Neuronal stem cell (in vitro differentiated cells): ENCODE data around the gene GAS2L3.

Experiments
- DNase-seq: peaks from one replicate; pipeline ENCODE4 v3.0.0-alpha.2; 2013; ENCODE audit warnings: low spot score
- H2AFZ ChIP-seq: one replicate; pipeline ENCODE4 v1.6.1; 2013; ENCODE audit warnings: mild to moderate bottlenecking, low read length, inconsistent platforms
- H2AK5ac ChIP-seq: 2 replicates; pipeline ENCODE4 v1.6.1; 2013; ENCODE audit warnings: low read depth, mild to moderate bottlenecking, inconsistent platforms, low read length, moderate library complexity, mixed read lengths
- H2BK120ac ChIP-seq: 2 replicates; pipeline ENCODE4 v1.6.1; 2013; ENCODE audit warnings: low read depth, mild to moderate bottlenecking, inconsistent platforms, low read length, moderate library complexity, mixed read lengths
- H2BK12ac ChIP-seq: one replicate; pipeline ENCODE4 v1.6.1; 2013; ENCODE audit warnings: low read length, inconsistent platforms
- H2BK15ac ChIP-seq: 2 replicates; pipeline ENCODE4 v1.6.1; 2013; ENCODE audit warnings: mild to moderate bottlenecking, low read length, inconsistent platforms, mixed read lengths
- H2BK5ac ChIP-seq: one replicate; pipeline ENCODE4 v1.6.1; 2013; ENCODE audit warnings: inconsistent platforms, mild to moderate bottlenecking, low read length, moderate library complexity
- H3K14ac ChIP-seq: one replicate; pipeline ENCODE4 v1.6.1; 2013; ENCODE audit warnings: low read length, inconsistent platforms
- H3K18ac ChIP-seq: 2 replicates; pipeline ENCODE4 v1.6.1; 2013; ENCODE audit warnings: low read length, inconsistent platforms
- H3K23ac ChIP-seq: 2 replicates; pipeline ENCODE4 v1.6.1; 2013; ENCODE audit warnings: low read depth, mild to moderate bottlenecking, mixed read lengths, low read length, inconsistent platforms; ENCODE audit not compliant: poor library complexity
- H3K27ac ChIP-seq: replicated peaks from 3 replicates; pipeline ENCODE4 v1.5.1; 2013; ENCODE audit warnings: low read length, inconsistent platforms
- H3K27me3 ChIP-seq, 3 experiments: 2 replicates each; pipeline ENCODE4 v1.6.1; 2013; ENCODE audit warnings: low read length in 3 of 3, mild to moderate bottlenecking in 2 of 3, inconsistent platforms in 1 of 3, low read depth in 1 of 3, mixed read lengths in 1 of 3, moderate library complexity in 1 of 3; ENCODE audit not compliant: control insufficient read depth in 3 of 3, insufficient read depth in 3 of 3
- H3K36me3 ChIP-seq, 2 donors: replicated peaks in 1 of 2; 2 replicates each; pipeline ENCODE4 v1.6.1; 2013; ENCODE audit warnings: low read length in 2 of 2; ENCODE audit not compliant: control insufficient read depth in 2 of 2, insufficient read depth in 2 of 2
- H3K4ac ChIP-seq: 2 replicates; pipeline ENCODE4 v1.6.1; 2013; ENCODE audit warnings: inconsistent platforms, mild to moderate bottlenecking, low read length, moderate library complexity
- H3K4me1 ChIP-seq, 2 donors: 1 replicate in 1 of 2; 2 replicates in 1 of 2; pipeline ENCODE4 v1.6.1; 2013; ENCODE audit warnings: low read length in 2 of 2, low read depth in 1 of 2; ENCODE audit not compliant: control insufficient read depth in 2 of 2, insufficient read depth in 1 of 2
- H3K4me2 ChIP-seq: one replicate; pipeline ENCODE4 v1.6.1; 2013; ENCODE audit warnings: mild to moderate bottlenecking, low read length, inconsistent platforms; ENCODE audit not compliant: insufficient read depth, poor library complexity, severe bottlenecking
- H3K4me3 ChIP-seq, 2 donors: 2 replicates each; pipeline ENCODE4 v1.5.1; 2013; ENCODE audit warnings: low read length in 2 of 2, mild to moderate bottlenecking in 2 of 2, inconsistent platforms in 1 of 2, moderate library complexity in 1 of 2
- H3K79me1 ChIP-seq: one replicate; pipeline ENCODE4 v1.6.1; 2013; ENCODE audit warnings: low read depth, mild to moderate bottlenecking, inconsistent platforms, low read length, moderate library complexity
- H3K9ac ChIP-seq: one replicate; pipeline ENCODE4 v1.6.1; 2013; ENCODE audit warnings: mild to moderate bottlenecking, low read depth, low read length, inconsistent platforms; ENCODE audit not compliant: poor library complexity
- H3K9me3 ChIP-seq, 2 donors: replicated peaks in 1 of 2; 2 replicates each; pipeline versions ENCODE3 to v1.6.1; 2013; ENCODE audit warnings: low read length in 2 of 2, mild to moderate bottlenecking in 2 of 2, inconsistent platforms in 1 of 2, low read depth in 1 of 2, mixed read lengths in 1 of 2, moderate library complexity in 1 of 2; ENCODE audit not compliant: control insufficient read depth in 2 of 2, insufficient read depth in 1 of 2
- H4K8ac ChIP-seq: one replicate; pipeline ENCODE4 v1.6.1; 2013; ENCODE audit warnings: low read depth, mild to moderate bottlenecking, inconsistent platforms, low read length, moderate library complexity
- H4K91ac ChIP-seq: one replicate; pipeline ENCODE4 v1.6.1; 2013; ENCODE audit warnings: low read length, low read depth, mild to moderate bottlenecking, inconsistent platforms; ENCODE audit not compliant: poor library complexity
- WGBS, 2 donors: extraction: QIAGEN DNeasy Blood & Tissue Kit; methylation state at CpG; one replicate each; pipeline ENCODE4 v1.1.7; 2013; ENCODE audit warnings: missing lambda C conversion rate in 2 of 2, mixed read lengths in 1 of 2; ENCODE audit not compliant: insufficient read length in 2 of 2, insufficient replicate concordance in 1 of 2; ENCODE audit errors: extremely low coverage in 2 of 2; 5-methylcytosine and 5-hydroxymethylcytosine counted together

The GAS2L3 gene

DNA sequence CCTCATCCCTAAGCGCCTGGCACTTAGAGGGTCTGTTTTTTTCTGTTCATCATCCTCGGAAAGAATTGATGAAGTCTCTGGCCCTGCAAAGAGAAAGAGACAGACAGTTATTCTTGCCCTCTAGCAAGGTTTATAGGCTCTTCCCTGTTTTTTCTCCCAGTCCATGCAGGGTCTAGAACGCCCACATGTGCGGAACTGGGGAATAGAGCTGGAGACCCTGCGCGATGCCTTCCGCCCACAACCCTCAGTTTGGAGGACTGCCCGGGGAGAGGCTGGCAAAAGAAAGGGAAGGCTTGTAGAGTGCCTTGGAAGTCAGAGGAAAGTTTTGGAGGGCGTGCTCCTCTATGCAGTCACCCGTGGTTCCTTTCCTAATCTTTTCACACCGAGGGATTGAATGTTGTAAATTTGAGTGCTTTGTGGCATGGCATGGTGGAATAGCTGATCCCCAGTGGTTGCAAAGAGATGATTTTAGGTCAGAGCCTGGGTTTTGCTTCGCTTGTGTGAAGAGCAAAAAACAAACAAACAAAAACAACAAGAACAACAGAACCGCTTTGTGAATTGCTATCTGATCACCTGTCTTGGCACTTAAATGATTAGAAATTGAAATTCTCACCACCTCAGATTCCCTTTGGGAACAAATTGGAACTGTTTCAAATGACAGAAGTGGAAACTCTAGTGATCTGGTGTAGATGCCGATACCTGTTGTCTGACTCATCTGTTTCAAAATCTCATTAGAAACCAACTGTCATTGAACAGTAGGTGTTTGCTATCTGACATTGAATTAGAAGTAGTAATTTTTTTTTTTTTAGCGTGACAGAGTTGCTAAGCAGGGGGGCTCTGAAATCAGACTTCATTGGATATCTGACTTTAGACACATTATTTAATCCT is 947 bp downstream of the GAS2L3 start:
- Histone ChIP-seq H4K8ac (no peak overlapping the region), H3K27me3 (peaks cover 0 to 7% (median 2%) of the 10 kb centered on the region in 3 experiments), H2BK12ac (no peak overlapping the region), H3K23ac (no peak overlapping the region), H4K91ac (no peak overlapping the region), H3K4me2 (peak overlapping the region; percentile 82), H3K9ac (peak overlapping the region; percentile 64), H2BK15ac (no peak overlapping the region), H2BK5ac (no peak overlapping the region), H3K9me3 (no peaks in the 10 kb centered on the region), H3K14ac (no peak overlapping the region), H3K79me1 (no peaks in the 10 kb centered on the region), H3K4me3 (peak overlapping the region; percentile 70 to 93), H3K36me3 (peaks cover 0 to 6% of the 10 kb centered on the region in 2 donors), H2AFZ (peak overlapping the region; percentile 97), H3K18ac (no peak overlapping the region), H2BK120ac (no peak overlapping the region), H3K4ac (no peak overlapping the region), H2AK5ac (no peak overlapping the region), H3K27ac (no peak overlapping the region), H3K4me1 (peaks cover 0 to 4% of the 10 kb centered on the region in 2 donors)
- WGBS, 2 donors: no CpG with 5 or more reads among the region's 15 CpGs
- peak; percentile 9 for DNase-seq

DNA sequence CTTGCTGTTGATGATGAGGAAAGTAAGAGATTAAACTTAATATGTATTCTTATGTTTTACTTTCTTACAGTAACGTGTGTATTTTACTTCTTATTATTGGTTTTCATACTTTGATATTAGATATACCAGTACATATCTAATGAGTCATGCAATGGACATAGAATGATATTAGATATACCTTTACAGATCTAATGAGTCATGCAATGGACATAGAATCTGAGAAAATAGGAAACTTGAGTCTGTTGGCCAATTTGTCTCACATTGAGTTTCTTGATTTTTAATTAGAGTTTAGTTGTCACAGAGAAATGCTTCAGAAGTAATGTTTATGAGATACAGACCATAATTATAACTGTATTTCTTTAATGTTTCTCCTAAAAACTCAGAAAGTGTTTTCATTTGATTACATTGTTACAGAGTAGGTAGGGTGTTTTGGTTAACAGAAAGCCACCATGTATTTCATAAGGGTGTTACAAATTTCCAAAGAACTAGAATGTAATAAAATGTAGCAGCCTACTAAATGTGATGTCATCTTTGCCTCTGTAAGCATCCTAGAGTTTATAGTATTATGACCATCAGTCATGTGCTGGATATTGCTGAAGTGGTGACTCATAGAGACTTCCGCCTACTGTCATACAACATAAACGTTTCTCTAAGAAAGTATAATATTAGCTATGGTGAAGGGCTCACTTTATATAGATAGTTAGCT is 3.0 kb downstream of the GAS2L3 start:
- H4K91ac ChIP-seq: no peak overlapping the region
- no peak overlapping the region for H3K4ac ChIP-seq
- no peak overlapping the region for H4K8ac ChIP-seq
- H3K18ac ChIP-seq: no peak overlapping the region
- H3K36me3 ChIP-seq: peaks cover 0 to 6% of the 10 kb centered on the region in 2 donors
- peaks cover 0 to 4% of the 10 kb centered on the region in 2 donors for H3K4me1 ChIP-seq
- no peak overlapping the region for H2BK5ac ChIP-seq
- H2AFZ ChIP-seq: no peak overlapping the region
- H3K9ac ChIP-seq: no peak overlapping the region
- no peak overlapping the region for H3K4me3 ChIP-seq
- no peak overlapping the region for H3K14ac ChIP-seq
- H3K23ac ChIP-seq: no peak overlapping the region
- H2AK5ac ChIP-seq: no peak overlapping the region
- H3K4me2 ChIP-seq: no peak overlapping the region
- no peak overlapping the region for H2BK15ac ChIP-seq
- H3K9me3 ChIP-seq: no peaks in the 10 kb centered on the region
- no peak overlapping the region for H3K27ac ChIP-seq
- peaks cover 0 to 4% (median 2%) of the 10 kb centered on the region in 3 experiments for H3K27me3 ChIP-seq
- DNase-seq: no peak
- no peak overlapping the region for H2BK12ac ChIP-seq
- no CpG with 5 or more reads among the region's 3 CpGs for WGBS, 2 donors
- no peaks in the 10 kb centered on the region for H3K79me1 ChIP-seq
- H2BK120ac ChIP-seq: no peak overlapping the region

DNA sequence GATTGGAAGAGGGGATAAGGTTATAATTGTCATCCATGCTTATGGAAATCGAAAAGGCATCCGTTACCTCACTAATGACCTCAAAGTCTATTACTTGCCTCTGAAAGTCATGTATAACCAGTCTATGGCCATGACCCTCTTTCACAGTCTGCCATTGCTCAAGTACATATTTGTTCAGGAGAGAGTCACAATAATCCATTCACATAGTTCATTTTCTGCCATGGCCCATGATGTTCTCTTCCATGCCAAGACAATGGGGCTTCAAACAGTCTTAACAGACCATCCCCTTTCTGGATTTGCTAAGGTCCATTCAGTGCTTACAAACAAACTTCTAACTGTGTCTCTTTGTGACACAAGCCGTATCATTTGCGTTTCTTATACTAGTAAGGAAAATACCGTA is 5.4 kb downstream of the GAS2L3 start:
- Histone ChIP-seq H3K79me1 (peaks cover 2% of the 10 kb centered on the region), H3K27ac (no peak overlapping the region), H3K9ac (no peak overlapping the region), H3K9me3 (peaks cover 2 to 18% of the 10 kb centered on the region in 2 donors), H2BK5ac (no peak overlapping the region), H3K27me3 (peaks cover 0 to 2% (median 0%) of the 10 kb centered on the region in 3 experiments), H2BK15ac (no peak overlapping the region), H3K4ac (no peak overlapping the region), H2BK120ac (no peak overlapping the region), H4K91ac (no peak overlapping the region), H3K36me3 (peaks cover 0 to 6% of the 10 kb centered on the region in 2 donors), H2BK12ac (no peak overlapping the region), H3K4me1 (peaks cover 0 to 1% of the 10 kb centered on the region in 2 donors), H3K4me2 (no peak overlapping the region), H2AK5ac (no peak overlapping the region), H4K8ac (no peak overlapping the region), H3K14ac (no peak overlapping the region), H3K23ac (no peak overlapping the region), H3K4me3 (no peak overlapping the region), H3K18ac (no peak overlapping the region), H2AFZ (no peak overlapping the region)
- WGBS, 2 donors: no CpG with 5 or more reads among the region's 5 CpGs
- no peak for DNase-seq

DNA sequence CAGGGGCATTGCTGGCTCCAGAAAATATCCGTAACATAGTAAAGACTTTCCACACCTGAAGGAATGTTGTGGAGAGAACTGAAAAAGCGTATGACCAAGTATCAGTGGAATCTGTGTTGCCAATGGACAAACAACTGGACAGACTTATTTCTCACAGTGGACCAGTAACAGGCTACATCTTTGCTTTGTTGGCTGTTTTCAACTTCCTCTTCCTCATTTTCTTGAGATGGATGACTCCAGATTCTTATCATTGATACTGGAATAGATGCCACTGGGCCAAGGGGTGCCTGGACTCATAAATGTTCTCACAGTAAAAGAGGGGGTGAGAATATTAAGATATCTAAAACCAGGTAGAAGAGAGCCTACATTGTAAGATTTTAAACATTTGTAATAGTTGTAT is 6.4 kb downstream of the GAS2L3 start:
- H4K91ac ChIP-seq: no peak overlapping the region
- H3K79me1 ChIP-seq: peaks cover 2% of the 10 kb centered on the region
- no peak overlapping the region for H2BK5ac ChIP-seq
- peaks cover 0 to 6% of the 10 kb centered on the region in 2 donors for H3K36me3 ChIP-seq
- H3K4me1 ChIP-seq: no peaks in the 10 kb centered on the region
- no peak overlapping the region for H3K27ac ChIP-seq
- H3K4me3 ChIP-seq: no peak overlapping the region
- H3K4me2 ChIP-seq: no peak overlapping the region
- H3K4ac ChIP-seq: no peak overlapping the region
- no peak overlapping the region for H3K18ac ChIP-seq
- no peak overlapping the region for H2BK15ac ChIP-seq
- H3K9ac ChIP-seq: no peak overlapping the region
- H3K14ac ChIP-seq: no peak overlapping the region
- peaks cover 2 to 18% of the 10 kb centered on the region in 2 donors for H3K9me3 ChIP-seq
- no CpG with 5 or more reads among the region's 2 CpGs for WGBS, 2 donors
- H3K23ac ChIP-seq: no peak overlapping the region
- no peak overlapping the region for H4K8ac ChIP-seq
- no peak overlapping the region for H2AK5ac ChIP-seq
- no peak overlapping the region for H2BK120ac ChIP-seq
- H2BK12ac ChIP-seq: no peak overlapping the region
- H3K27me3 ChIP-seq: no peaks in the 10 kb centered on the region
- H2AFZ ChIP-seq: no peak overlapping the region
- DNase-seq: no peak
